ENCODE measurements around the gene ANO6.
"Not testable (repeated sequence)": the region's sequence is repeated elsewhere in the genome, so short reads cannot be mapped to it uniquely, and the experiment has no call there.

ANO6 gene

GRCh38 chr12:45215419-45216229 is at the start of gene ANO6:
ANO6 (plus strand) TSS chr12:45216095; CDS start chr12:45216322, 227 bp downstream.
- H3K4me3 ChIP-seq (ENCODE audit: low read length): peak within 1 kb of the TSS; percentile 85
- DNase-seq (ENCODE audit: low read depth): peak; percentile 59
- TF ChIP-seq CTCF (conservative IDR thresholded peaks at IDR 0.05; ENCODE audit: low read depth, low read length): peak; percentile 45

GRCh38 chr12:45168976-45169375 is 46.9 kb upstream of the ANO6 start:
- H3K4me3 ChIP-seq (ENCODE audit: low read length): no peak overlapping the region
- no peak for DNase-seq (ENCODE audit: low read depth)
- no peak for TF ChIP-seq CTCF (conservative IDR thresholded peaks at IDR 0.05; ENCODE audit: low read depth, low read length)

- peak; percentile 96 for TF ChIP-seq CTCF (conservative IDR thresholded peaks at IDR 0.05; ENCODE audit: low read depth, low read length)
- no peak for DNase-seq (ENCODE audit: low read depth)
- no peak overlapping the region for H3K4me3 ChIP-seq (ENCODE audit: low read length)
These were observed 45.3 kb upstream of the ANO6 start for GRCh38 chr12:45170456-45171042.

- peak; percentile 29 for TF ChIP-seq CTCF (conservative IDR thresholded peaks at IDR 0.05; ENCODE audit: low read depth, low read length)
- not testable (repeated sequence) for DNase-seq (ENCODE audit: low read depth); H3K4me3 ChIP-seq (ENCODE audit: low read length)
These were observed 42.6 kb upstream of the ANO6 start for GRCh38 chr12:45173293-45173692.

- TF ChIP-seq CTCF (conservative IDR thresholded peaks at IDR 0.05; ENCODE audit: low read depth, low read length): no peak
- no peak overlapping the region for H3K4me3 ChIP-seq (ENCODE audit: low read length)
- DNase-seq (ENCODE audit: low read depth): no peak
These were observed 41.3 kb upstream of the ANO6 start for GRCh38 chr12:45174595-45174994.

- no peak overlapping the region for H3K4me3 ChIP-seq (ENCODE audit: low read length)
- no peak for TF ChIP-seq CTCF (conservative IDR thresholded peaks at IDR 0.05; ENCODE audit: low read depth, low read length)
- DNase-seq (ENCODE audit: low read depth): no peak
These were observed 37.1 kb upstream of the ANO6 start for GRCh38 chr12:45178771-45179170.

- TF ChIP-seq CTCF (conservative IDR thresholded peaks at IDR 0.05; ENCODE audit: low read depth, low read length): no peak
- peak; percentile 65 for DNase-seq (ENCODE audit: low read depth)
These were observed 33.4 kb upstream of the ANO6 start for GRCh38 chr12:45182511-45182910.

More at GRCh38 chr12:45182511-45182910, 33.4 kb upstream of the ANO6 start:
- H3K4me3 ChIP-seq (ENCODE audit: low read length): no peak overlapping the region
